Kidney epithelial cell (primary cell): ENCODE data around the gene IQCE. TPM values are rescaled to one million over a fixed set of nuclear protein-coding genes. Genes with fewer than 3 reads are reported as not detected.

Source experiments
- DNase-seq: peaks from one replicate; pipeline ENCODE4 v3.0.0-alpha.2; 2010; ENCODE audit warnings: low read depth
- H3K27me3 ChIP-seq: 2 replicates; pipeline ENCODE4 v1.6.0; 2011; ENCODE audit warnings: low read length; ENCODE audit not compliant: control insufficient read depth, insufficient read depth
- H3K36me3 ChIP-seq: 2 replicates; pipeline ENCODE4 v1.5.1; 2011; ENCODE audit warnings: low read length; ENCODE audit not compliant: control insufficient read depth, insufficient read depth
- H3K4me3 ChIP-seq: 2 replicates; pipeline ENCODE4 v1.5.1; 2011; ENCODE audit warnings: low read depth, mild to moderate bottlenecking, control low read depth, low read length
- total RNA-seq: library from RNA; depleted of rRNA; stranded (reverse); fragments of >200 nt; gene quantifications from 2 replicates; pipeline ENCODE4 v1.2.3, GENCODE V29; 2015
- TF ChIP-seq, protein P1 (sequence below): IDR thresholded peaks from 2 replicates; pipeline ENCODE4 v1.5.1; 2011; ENCODE audit warnings: mild to moderate bottlenecking, moderate library complexity, low read length, control low read depth, inconsistent platforms; ENCODE audit not compliant: insufficient read depth, poor library complexity, severe bottlenecking

IQCE gene
- total RNA-seq, 1 donor from 2014 or later: 18.0 TPM

GRCh38 chr7:2640846-2641316, 82.1 kb downstream of the IQCE start:
- TF ChIP-seq, protein P1, sequence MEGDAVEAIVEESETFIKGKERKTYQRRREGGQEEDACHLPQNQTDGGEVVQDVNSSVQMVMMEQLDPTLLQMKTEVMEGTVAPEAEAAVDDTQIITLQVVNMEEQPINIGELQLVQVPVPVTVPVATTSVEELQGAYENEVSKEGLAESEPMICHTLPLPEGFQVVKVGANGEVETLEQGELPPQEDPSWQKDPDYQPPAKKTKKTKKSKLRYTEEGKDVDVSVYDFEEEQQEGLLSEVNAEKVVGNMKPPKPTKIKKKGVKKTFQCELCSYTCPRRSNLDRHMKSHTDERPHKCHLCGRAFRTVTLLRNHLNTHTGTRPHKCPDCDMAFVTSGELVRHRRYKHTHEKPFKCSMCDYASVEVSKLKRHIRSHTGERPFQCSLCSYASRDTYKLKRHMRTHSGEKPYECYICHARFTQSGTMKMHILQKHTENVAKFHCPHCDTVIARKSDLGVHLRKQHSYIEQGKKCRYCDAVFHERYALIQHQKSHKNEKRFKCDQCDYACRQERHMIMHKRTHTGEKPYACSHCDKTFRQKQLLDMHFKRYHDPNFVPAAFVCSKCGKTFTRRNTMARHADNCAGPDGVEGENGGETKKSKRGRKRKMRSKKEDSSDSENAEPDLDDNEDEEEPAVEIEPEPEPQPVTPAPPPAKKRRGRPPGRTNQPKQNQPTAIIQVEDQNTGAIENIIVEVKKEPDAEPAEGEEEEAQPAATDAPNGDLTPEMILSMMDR: no peak
- no peak overlapping the region for H3K4me3 ChIP-seq
- H3K36me3 ChIP-seq: no peaks in the 10 kb centered on the region

GRCh38 chr7:2641406-2642393, 82.9 kb downstream of the IQCE start:
- DNase-seq: peak; percentile 87
- no peak overlapping the region for H3K4me3 ChIP-seq
- no peaks in the 10 kb centered on the region for H3K36me3 ChIP-seq
- H3K27me3 ChIP-seq: no peaks in the 10 kb centered on the region
- TF ChIP-seq, protein P1: no peak

More at GRCh38 chr7:2640846-2641316, 82.1 kb downstream of the IQCE start:
- H3K27me3 ChIP-seq: no peaks in the 10 kb centered on the region
- no peak for DNase-seq

GRCh38 chr7:2643386-2644219, 84.8 kb downstream of the IQCE start:
- TF ChIP-seq, protein P1: peak; percentile 34
- no peaks in the 10 kb centered on the region for H3K27me3 ChIP-seq
- H3K36me3 ChIP-seq: peaks cover 3% of the 10 kb centered on the region
- no peak for DNase-seq
- H3K4me3 ChIP-seq: no peak overlapping the region

GRCh38 chr7:2644220-2644561, 85.4 kb downstream of the IQCE start:
- Histone ChIP-seq H3K36me3 (peaks cover 3% of the 10 kb centered on the region), H3K4me3 (no peak overlapping the region), H3K27me3 (no peaks in the 10 kb centered on the region)
- no peak for DNase-seq
- TF ChIP-seq, protein P1: no peak

GRCh38 chr7:2644562-2645273, 85.9 kb downstream of the IQCE start:
- H3K36me3 ChIP-seq: peaks cover 3% of the 10 kb centered on the region
- no peak for DNase-seq
- no peaks in the 10 kb centered on the region for H3K27me3 ChIP-seq
- TF ChIP-seq, protein P1: no peak
- H3K4me3 ChIP-seq: no peak overlapping the region
